ENCODE results near the gene TMEM117. TPM values are rescaled to one million over a fixed set of nuclear protein-coding genes. Genes with fewer than 3 reads are reported as not detected.

TMEM117 gene
- total and polyA plus RNA-seq, 8 donors = 1.8 to 6.1 (median 4.0) TPM

DNA sequence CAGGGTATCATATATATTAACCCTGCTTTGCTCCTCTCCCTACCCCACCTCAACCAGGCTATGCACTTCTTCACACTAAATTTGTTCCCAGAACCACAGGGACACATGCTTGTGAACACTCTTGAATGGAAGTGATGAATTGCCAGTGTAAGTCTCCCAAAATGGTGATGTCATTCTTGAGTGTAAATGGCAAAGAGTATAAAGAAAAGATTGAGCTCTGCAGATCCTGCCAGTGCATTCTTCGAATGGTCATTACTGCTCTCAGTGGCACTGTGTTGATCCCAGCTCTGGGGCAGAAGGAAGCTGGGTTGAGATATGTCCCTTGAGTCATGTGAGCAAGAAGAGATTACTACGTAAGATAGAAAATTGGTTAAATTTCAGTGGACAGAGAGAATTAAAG, 313.1 kb downstream of the TMEM117 start:
- WGBS, 2 donors = 94 to 96% methylated on average over 2 of the region's 2 CpGs
- FAIRE-seq = no peak
- H3K36me3 ChIP-seq = no peaks in the 10 kb centered on the region

DNA sequence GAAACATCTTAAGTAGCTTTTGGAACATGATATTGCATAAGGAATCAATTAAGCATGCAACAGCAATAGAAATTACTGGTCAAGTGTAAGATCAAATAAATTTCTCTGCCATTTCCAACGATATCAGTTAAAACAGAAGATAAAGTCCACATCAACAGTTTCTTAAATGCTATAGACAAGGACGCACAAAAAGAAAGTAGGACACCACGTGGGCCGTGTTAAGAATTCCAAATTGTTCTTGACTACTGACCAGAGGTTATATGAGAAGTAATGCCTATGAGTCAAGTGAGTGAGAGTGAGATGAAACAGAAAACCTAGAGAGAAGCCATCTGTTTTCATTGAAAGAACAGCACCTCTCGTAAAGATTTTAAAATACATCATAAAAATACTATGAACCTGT, 318.2 kb downstream of the TMEM117 start:
- intact Hi-C loops (cut with DNase I) = no loop called here
- no peak overlapping the region for H3K27ac ChIP-seq
- FAIRE-seq = no peak
- H3K9me3 ChIP-seq = no peaks in the 10 kb centered on the region
- DNase-seq = no peak
- 77 to 81% methylated on average over 5 of the region's 5 CpGs for WGBS, 2 donors
- H3K27me3 ChIP-seq = no peaks in the 10 kb centered on the region
- no peak for TF ChIP-seq CTCF (IDR thresholded peaks at IDR 0.05)
- no peaks in the 10 kb centered on the region for H3K36me3 ChIP-seq
- no peak overlapping the region for H3K4me3 ChIP-seq
- ATAC-seq = no peak
- H3K4me1 ChIP-seq = no peaks in the 10 kb centered on the region

More for the DNA sequence above, 313.1 kb downstream of the TMEM117 start:
- Histone ChIP-seq H3K4me3 (no peak overlapping the region), H3K27ac (no peak overlapping the region), H3K4me1 (no peaks in the 10 kb centered on the region), H3K27me3 (no peaks in the 10 kb centered on the region), H3K9me3 (no peaks in the 10 kb centered on the region)
- ATAC-seq = no peak
- intact Hi-C loops (cut with DNase I) = no loop called here
- DNase-seq = no peak
- no peak for TF ChIP-seq CTCF (IDR thresholded peaks at IDR 0.05)

DNA sequence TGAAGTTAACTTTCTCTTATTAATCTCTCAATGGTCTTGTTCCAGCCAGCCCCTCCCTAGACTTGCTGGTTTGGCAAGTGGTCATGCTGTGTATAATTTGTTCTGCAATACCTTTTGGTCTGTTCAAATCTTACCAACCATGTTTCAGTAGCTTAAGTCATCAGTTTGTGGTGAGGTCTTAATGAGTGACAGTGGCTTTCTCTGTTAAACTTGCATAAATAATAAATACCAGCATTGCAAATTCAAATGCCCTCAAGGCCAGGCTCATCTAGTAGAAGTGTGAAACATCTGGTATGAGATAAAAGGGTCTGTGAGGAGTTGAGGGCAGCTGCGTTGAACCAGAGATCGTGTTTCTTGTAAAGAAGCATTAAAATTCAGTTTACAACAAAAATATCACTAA, 319.5 kb downstream of the TMEM117 start:
- H3K4me3 ChIP-seq = no peak overlapping the region
- H3K27me3 ChIP-seq = no peaks in the 10 kb centered on the region
- no peak overlapping the region for H3K27ac ChIP-seq
- FAIRE-seq = no peak
- 69 to 83% methylated on average over 2 of the region's 2 CpGs for WGBS, 2 donors
- no peaks in the 10 kb centered on the region for H3K4me1 ChIP-seq
- intact Hi-C loops (cut with DNase I) = no loop called here
- H3K9me3 ChIP-seq = no peaks in the 10 kb centered on the region
- no peak for ATAC-seq
- no peak for DNase-seq
- no peak for TF ChIP-seq CTCF (IDR thresholded peaks at IDR 0.05)
- no peaks in the 10 kb centered on the region for H3K36me3 ChIP-seq

DNA sequence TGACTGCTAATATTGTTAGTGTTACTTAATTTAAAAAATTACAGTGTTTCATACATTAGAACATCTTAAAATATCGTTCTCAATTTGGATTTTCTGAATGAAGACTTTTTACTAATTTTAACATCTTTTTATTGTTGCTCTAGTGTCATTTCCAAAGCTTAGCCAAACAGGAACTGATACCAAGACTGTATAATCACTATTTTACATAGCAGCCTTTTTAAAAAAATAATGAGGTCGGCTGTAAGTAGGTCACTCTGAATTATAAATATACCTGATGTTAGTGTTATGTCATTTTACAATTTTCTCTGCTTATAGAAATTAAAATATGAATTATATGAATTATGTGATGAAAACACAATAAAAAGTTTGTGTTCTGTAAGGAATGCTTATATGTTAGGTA, 321.5 kb downstream of the TMEM117 start:
- no peak for TF ChIP-seq CTCF (IDR thresholded peaks at IDR 0.05)
- FAIRE-seq = no peak
- H3K27ac ChIP-seq = no peak overlapping the region
- no peaks in the 10 kb centered on the region for H3K36me3 ChIP-seq
- H3K9me3 ChIP-seq = no peaks in the 10 kb centered on the region
- intact Hi-C loops (cut with DNase I) = no loop called here
- WGBS, 2 donors = 56 to 71% methylated on average over 2 of the region's 2 CpGs
- ATAC-seq = no peak
- no peaks in the 10 kb centered on the region for H3K4me1 ChIP-seq
- DNase-seq = no peak
- H3K4me3 ChIP-seq = no peak overlapping the region
- H3K27me3 ChIP-seq = no peaks in the 10 kb centered on the region

- Histone ChIP-seq H3K4me3 (no peak overlapping the region), H3K27me3 (no peaks in the 10 kb centered on the region), H3K4me1 (no peaks in the 10 kb centered on the region), H3K27ac (no peak overlapping the region), H3K9me3 (no peaks in the 10 kb centered on the region), H3K36me3 (no peaks in the 10 kb centered on the region)
- WGBS, 2 donors = 87 to 91% methylated on average over 2 of the region's 2 CpGs
- DNase-seq (no peak), ATAC-seq (no peak), FAIRE-seq (no peak)
- no peak for TF ChIP-seq CTCF (IDR thresholded peaks at IDR 0.05)
- intact Hi-C loops (cut with DNase I) = no loop called here
These were observed 322.9 kb downstream of the TMEM117 start for GRCh38 chr12:44158746-44159145.

Measured in pancreas (tissue), 10 donors.